Measurements from ENCODE around the gene AMIGO2.

Gene AMIGO2

DNA sequence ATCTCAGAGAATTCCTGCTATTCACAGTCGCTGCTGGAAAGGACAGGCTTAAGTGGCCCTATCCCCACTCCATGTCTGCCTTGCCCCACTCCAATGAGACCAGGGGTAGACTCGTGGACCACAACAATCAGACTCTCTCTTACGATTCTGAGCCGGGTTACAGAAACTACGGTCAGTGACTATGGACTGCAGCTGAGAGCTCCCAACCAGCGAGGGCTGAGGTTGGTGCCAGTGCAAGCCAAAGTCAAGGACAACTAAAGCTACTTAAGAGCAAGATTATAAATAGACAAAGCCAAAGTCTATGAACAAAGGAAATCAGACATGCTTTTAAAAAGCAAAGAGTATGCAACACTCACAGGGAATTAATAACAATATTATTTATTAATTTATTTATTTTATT, 18.3 kb upstream of the AMIGO2 start:
- DNase-seq (ENCODE audit: low spot score) = no peak

DNA sequence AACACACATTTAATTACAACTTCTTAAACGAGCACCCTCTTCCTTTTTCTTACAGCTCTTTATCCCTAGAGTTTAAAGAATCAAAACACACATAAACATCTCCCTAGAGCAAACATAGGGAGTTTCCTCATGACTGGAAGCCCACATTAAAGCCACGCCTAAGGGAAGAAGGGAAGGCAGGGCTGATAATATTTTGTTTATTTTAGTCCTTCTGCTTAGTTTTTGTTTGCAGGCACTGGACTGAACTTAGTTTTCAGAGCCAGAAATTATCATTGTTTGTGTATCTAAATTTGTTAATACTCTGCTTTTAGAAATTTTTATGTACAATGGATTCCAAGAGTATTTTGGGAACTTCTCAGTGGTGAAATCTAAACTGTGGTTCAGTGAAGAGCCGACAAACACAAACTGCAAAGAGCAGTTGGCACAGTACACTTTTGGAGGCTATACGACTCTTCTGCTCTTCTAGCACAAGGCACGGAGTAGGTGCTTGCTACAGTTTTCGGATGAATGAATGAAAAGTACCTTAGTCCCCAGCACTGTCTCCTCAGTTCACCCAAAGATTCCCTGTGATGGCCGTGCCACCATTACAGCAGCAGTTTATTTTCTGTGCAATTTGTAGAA, 17.6 kb upstream of the AMIGO2 start:
- DNase-seq (ENCODE audit: low spot score) = no peak

DNA sequence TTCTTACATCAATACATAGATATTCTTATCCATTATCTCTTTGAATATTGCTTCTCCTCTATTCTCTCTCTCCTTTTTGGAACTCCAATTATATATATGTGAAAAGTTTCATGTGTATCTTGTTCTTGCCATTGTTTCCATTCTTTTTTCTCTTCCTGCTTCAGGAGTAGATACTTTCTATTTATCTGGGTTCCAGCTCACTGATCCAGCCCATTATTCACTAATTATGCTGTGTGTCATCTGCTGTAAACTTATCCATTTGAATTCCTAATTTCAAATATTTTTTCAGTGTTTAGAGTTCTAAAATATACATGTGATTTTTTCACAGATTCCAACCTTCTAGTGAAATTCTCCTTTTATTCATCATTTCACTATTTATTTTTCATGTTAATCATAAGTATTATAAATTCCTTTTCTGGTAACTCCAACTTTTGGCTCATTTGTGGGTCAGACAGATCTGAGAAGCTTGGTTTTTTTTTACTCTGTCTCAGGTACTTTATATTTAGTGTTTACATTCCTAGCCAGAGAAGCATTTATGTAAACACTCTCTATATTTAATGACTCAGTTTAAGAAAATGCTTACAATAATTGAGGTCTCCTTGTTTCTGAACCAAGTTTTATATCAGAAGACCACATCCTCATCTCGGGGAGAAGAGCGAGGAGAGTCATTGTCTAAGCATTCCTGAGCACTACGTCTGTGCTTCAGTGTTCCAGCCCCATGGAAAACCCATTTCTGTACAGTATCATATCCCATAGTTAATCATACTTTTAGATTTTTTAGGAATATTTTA, 15.9 kb upstream of the AMIGO2 start:
- no peak for DNase-seq (ENCODE audit: low spot score)

DNA sequence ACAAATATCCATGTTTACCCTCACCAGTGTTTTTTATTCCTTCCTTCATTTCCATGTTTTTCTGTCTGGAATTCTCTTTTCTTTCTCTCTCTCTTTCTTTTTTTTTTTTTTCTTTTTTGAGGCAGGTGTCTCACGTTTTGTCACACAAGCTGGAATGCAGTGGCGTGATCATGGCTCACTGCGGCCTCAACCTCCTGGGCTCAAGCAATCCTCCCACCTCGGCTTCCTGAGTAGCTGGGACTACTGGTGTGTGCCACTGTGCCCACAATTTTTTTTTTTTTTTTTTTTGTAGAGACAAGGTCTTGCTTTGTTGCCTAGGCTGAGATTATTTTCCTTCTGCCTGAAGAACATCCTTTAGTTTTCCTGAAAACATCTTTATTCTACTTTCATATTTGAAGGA, 15.0 kb upstream of the AMIGO2 start:
- DNase-seq (ENCODE audit: low spot score) = no peak

DNA sequence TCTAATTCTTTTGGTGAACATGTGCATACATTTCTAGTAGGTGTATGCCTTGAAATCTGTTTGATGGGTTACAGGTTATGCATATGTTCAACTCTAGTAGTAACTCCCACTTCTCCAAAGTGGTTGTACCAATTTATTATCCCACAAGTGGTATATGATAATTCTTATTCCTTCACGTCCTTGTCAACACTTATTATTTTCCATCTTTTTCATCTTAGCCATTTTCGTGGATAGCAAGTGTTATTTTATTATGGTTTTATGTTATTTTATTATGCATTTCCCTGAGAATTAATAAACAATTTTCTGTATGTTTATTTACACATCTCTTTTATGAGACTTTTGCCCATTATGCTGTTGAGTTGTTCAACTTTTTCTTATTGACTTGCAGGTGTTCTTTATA, 11.2 kb upstream of the AMIGO2 start:
- no peak for DNase-seq (ENCODE audit: low spot score)

DNA sequence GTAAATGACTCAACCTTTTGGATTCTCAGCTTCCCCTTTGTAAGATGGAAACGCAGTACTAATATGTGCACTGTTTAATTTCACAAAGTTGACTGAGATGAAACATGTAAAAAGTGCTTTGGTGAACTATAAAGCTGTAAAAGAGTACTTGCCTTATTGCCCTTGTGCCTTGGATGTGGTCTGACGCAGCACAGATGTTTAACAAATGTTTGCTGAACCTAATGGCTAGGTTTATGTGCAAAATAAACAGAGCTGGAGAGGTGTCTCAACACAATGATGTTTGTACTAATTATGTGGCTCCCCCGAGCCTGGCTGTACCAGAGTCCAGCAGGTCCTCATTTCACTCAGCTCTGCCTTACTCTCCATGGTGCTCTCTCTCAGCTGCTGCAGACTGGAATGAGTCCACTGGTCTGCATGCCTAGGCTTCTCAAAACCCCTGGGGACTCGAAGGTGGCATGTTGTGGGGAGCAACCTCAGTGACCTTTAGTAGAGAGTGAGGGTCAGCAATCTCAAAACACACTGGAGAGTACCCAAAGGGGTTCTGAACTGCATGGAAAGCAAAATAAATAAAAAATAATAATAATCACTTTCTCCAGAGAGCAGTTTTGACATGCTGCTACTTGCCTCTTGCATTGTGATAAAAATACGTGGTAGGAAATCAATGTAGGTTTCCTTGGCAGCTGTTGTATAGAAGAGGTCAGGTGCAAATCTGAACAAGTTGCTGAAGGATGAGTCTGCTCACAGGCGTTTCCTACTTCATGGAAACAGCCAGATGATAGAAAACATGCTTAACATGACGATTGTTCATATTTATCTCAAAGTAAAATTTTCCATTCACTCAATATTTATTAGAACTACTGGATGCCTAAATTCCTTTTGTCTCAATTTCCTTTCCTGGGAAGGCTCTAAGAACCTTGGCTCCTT, 8.5 kb upstream of the AMIGO2 start:
- DNase-seq (ENCODE audit: low spot score) = no peak

DNA sequence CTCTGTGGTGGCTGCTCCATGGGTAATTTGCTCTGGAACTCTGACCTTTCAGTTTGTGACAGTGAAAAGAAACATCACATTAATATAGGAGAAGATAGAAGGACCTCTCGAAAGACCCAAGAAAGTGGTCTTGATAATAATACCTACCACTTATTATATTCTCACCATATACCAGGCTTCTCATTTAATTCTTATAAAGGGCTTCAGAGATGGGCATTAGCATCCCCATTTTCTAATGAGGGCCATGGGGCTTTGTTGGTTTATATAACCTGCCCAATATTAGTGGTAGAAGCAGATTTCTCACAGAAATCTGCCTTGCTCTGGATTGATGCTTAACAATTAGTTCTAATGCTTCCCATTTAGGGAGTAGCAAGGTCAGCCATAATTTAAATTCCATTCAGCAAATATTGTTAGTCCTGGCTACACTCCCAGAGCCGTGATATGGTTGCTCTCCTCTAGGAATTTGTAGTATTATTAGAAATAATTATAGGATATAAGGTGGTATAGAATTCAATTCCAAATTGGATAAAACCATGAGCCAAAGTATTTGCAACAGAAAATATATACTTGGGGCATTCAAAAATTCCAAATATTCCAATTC, 7.4 kb upstream of the AMIGO2 start:
- no peak for DNase-seq (ENCODE audit: low spot score)

DNA sequence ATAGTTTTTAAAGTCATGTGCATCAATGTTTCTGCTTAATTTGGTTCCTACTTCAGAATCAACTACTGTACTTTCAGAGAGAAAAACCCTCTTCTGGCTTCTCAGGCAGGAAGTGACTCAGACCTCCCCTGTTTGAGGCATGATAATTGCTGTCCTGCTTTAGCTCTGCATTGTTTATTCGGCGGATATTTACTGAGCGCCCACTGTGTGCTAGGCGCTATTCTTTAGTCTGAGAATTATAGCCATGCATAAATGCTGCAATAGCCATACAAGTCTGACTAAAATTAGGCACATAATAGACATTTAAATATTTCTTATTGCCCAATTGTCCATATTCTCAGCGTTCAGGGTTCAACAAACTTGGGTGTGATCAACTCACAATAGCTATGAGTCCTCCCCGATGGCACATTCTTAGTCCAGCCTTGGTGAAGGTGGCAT, 6.1 kb upstream of the AMIGO2 start:
- peak; percentile 65 for DNase-seq (ENCODE audit: low spot score)

DNA sequence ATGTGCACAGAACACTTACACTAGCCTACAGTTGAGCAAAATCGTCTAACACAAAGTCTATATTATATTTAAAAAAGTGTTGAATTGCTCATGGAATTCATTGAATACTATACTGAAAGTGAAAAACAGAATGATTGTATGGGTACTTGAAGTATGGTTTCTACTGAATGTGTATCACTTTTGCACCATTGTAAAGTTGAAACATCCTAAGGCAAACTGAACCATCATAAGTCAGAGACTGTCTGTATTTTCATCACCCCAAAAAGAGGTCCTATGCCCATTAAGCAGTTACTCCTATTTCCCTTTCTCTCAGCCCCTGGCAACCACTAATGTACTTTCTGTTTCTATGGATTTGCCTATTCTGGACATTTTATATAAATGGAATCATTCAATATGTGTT, 4.4 kb upstream of the AMIGO2 start:
- DNase-seq (ENCODE audit: low spot score) = no peak

DNA sequence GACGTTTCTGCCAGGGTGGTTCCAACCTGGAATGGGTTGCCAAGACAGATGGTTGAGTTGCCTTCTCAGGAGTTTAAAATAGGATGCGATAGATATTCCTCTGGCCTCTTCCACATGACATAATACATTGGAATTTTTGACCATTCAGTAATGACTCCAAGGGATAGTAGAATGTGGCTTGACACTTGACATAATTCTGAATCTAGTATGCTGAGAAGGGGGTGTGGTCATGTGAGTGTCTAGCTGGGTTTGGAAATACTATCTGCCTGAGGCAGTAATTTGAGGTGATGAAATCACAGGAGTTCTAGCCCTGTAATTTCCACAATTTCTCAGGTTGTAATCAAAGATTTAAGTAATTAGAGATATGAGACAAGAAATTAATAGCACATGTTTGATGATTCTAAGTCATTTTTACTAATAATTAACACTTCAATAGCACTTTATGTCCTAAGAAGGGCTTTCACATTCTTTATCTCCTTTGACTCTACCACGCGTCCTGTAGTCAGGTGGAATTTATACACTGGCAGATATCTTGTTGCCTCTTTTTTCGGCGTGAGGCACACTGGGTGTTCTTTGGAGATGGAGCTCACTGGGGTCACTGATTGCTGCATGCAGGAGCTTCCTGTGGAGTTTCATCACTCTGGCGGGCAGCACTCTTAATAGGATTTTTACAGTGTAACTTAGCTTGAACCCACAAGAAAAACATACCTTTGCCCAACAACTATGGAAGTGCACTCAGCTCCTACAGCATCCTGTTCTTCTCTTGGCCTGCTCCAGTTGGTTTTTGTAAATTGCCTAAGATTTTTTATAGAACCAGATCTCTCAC, 3.2 kb upstream of the AMIGO2 start:
- no peak for DNase-seq (ENCODE audit: low spot score)

DNA sequence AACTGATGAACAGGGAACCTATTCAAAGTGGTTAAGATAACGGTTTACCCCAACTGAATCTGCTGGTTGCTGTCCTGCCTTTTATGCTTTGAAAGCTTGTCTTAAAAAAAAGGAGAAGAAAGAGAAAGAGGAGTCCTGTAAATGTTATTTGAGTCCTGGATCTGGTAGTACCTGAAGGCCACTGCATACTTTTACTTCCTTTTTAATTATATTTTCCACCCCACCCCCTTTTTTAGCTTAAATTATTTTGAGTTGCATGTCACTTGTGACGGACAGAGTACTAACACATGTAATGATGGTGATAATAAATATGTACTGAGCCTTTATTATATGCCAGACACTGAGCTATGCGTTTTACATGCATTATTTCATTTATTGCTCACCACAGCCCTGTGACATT, 2.5 kb upstream of the AMIGO2 start:
- DNase-seq (ENCODE audit: low spot score) = no peak

DNA sequence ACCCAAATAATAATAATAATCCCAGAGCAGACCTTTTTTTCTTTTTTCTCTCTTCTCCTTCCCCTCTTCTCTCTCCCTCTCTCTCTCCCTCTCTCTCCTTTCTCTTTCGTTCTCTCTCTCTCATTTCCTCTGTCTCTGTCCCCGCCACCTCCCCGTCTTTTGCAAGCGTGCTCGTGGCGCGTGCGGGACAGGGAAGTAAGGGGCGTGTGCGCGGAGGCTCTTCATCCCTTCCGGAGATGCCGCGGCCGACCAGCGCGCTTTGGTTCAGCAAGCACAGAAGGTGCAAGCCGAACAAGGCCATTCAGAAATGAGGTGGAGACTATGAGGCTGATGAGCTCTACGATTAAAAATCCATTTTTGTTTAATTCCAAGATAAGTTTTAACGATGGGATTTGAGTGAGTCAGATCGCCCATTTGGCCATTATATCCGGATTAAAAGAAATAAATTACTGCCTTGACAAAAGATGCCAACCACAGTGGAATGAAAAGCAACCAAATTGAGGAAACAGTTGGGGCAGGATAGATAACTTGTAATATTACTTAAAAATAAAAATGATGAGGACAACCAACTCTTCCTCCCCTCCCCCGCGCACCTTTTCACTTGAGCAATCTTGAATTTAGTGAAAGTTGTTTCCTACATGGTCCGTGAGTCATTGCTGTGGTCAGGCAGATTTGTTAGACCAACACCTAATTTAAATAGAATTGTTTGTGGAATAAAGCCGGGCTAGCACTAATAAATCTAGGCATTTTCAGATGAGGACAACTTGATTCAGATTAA, 1.2 kb upstream of the AMIGO2 start:
- peak; percentile 39 for DNase-seq (ENCODE audit: low spot score)

DNA sequence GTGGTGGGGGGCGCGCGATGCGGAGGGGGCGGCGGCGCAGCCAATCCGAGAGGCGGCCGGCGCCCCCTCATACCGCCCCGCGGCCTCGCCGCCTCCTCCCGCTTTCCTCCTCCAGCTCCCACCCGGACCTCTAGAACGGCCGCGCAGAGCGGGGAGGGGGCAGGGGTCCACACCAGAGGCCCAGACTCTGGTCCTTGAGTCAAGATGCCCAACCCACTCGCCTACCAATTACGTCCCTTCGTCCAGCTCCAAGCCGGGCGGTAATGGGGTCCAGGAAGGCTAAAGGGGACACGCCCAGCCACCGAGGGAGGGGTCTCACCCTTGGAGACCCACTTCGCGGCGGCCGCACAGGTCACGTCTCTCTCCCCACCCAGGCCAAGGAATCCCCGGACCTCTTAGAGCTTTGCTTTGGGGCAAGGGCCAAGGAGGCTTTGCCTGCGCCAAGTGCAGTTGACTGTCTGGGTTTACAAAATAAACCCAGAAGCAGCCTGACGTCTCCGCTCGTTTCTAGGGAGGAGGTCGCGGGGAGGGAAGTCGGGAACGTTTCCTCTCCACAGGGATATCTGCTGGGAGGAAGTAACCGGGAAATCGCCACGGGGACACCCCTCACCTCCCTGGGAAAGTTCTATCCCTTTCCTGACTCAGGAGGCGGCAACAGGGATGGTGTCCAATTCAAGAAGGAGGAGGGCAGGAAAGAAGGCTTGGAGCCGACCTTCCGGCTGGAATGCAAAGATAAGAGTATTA, 394 bp upstream of the AMIGO2 start:
- DNase-seq (ENCODE audit: low spot score) = peak; percentile 19

DNA sequence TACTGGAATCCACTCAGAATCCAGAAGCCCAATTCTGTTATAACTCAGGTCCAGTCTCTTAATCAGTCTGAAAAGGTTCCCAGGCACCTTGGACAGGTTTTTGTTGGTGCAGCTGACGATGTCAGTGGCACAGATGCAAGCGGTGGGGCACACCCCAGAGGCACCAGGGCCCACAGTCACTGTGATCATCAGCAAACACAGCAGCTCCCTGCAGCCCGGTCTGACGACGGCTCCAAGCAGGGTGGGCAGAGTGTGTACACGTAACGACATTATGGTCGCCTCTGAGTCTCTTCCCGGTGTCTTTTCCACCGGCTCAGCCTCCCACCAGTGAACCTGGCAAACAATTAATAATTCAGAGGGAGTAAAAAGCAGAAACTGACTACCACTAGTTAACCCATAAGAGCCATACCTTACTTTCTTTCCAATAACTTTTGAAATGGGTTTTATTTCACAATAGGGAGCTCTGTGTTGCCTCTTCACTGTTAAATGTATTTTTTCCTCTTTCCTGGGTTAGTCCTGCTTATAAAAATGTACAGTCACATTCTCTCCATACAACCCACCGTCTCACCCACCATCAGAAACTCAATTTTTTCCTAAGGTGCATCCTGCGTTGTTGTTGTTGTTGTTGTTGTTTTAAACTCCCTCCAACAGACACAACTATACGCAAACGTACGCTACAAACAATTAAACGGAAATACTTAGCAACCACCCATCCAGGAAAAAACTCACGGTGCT, 859 bp downstream of the AMIGO2 start:
- peak; percentile 44 for DNase-seq (ENCODE audit: low spot score)

DNA sequence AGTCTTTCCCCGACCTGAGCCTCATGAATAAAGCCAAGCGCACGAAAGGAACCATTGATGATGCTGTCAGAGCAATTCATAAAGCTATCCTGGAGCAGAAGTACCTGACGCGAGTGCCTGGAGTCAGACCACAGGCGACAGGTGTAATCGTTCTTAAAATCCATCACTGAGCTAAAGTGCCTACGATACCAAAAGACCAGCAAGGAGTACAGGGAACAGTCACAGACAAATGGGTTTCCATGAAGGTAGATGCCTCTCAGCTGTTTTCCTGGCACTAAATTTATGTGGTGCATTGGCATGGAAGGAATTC, 1.7 kb downstream of the AMIGO2 start:
- DNase-seq (ENCODE audit: low spot score) = no peak

DNA sequence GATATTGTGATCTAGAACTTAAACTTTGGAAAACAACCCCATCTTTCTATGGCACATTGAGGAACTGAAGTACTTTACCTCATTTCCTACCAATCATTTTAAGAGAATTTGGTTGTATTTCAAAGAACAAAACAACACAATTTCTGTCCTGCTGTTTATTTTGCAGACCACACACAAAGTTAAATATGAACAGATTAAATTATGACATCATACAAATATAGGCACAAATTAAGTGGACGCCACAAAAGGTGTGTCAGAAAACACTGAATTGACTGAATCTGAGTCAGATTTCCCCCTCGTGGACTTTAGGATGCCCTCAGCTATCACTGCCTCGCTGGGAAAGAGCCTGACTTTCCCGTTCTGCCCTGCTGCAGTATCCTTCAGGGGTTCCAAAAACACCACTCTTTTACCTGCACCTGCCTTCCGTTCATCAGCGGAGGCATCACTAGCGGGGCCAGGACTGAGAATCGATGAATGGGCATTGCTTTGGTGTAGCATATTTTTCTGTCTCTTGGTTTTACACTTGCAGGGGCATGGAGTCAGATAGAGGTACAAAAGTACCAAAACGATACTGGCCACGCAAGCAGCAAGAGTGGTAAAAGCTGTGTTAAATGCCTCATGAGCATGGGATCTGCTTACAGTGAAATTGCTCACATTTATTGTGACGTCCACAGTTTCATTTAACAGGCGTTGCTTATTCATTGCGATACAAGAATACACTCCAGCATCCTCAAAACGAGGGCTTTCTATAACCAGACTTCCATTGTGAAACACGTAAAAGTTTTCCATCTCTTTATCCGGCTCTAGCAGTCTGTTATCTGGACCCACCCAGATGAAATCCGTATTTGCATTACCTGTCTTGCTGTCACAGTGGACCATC, 2.3 kb downstream of the AMIGO2 start:
- no peak for DNase-seq (ENCODE audit: low spot score)

DNA sequence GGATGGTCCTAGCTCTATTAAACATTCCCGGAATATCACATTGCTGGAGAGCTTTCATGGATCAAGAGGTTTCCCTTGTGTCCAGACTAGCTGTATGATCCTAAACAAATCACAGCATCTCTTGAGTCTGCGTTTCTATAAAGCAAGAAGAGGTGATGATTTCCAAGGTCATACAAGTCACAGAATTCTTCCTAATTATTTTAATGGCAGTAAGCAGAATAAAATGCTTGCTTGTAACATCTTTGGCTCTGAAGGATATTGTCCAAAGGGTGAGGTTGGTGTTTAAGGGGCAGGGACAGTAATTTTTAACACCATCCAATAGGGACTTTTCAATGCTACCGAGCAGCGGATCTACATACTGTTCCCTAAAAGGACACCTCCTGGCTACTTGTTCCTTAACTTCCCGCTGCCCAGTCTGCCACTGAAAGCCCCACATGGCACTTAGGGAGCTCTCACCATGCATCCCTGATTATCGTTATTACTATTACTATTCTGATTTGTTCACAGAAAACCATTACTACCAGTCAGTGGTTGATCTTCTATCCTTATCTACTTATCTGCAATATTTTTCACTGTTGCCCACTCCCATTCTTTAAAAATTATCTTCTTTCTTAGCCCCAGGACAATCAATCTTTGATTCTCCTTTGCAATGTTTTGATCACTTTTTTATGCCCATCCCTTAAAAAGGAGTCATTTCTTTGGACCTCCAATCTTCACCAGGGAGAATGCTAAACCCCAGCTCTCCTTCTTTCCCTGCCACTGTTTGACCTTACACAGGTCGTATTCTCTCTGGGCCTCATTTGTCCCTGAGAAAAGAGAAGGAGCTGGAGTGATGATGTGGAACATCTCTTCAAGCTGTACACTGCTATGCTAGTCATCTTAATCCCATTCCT, 4.3 kb downstream of the AMIGO2 start:
- no peak for DNase-seq (ENCODE audit: low spot score)

Data from CD4-positive, alpha-beta T cell treated with Interleukin-6 at 100 ng/mL for 8 hours (primary cell).